ENCODE measurements around the gene SLC25A38. TPM values are rescaled to one million over a fixed set of nuclear protein-coding genes. Genes with fewer than 3 reads are reported as not detected.

Gene SLC25A38
- polyA plus RNA-seq, 2 of the 4 experiments (the other 2 are of a cell fraction) = 31.9 to 52.8 TPM

GRCh38 chr3:39433642-39434041 lies 50.5 kb downstream of the SLC25A38 start:
- POLR2A ChIA-PET = interaction anchor here (1.0 kb wide), 1 partner anchor 27 kb away, joined by 3 read pairs; the partner anchor contains the start of gene RPSA
- Histone ChIP-seq H3K9me3 (no peaks in the 10 kb centered on the region), H3K27ac (0 out of 6 replicates have a peak overlapping the region, but pooled peaks of 1 of the 2 experiments have one; percentile 16), H3K4me3 (no peak overlapping the region), H3K4me2 (no peak overlapping the region), H3K4me1 (no peaks in the 10 kb centered on the region)
- whole genome bisulfite sequencing (ENCODE audit: missing lambda C conversion rate) = 66% methylated on average over 3 of the region's 3 CpGs
- FAIRE-seq (no peak), ATAC-seq (no peak), DNase-seq (ENCODE audit: low read depth in 1 of 2, low spot score in 1 of 2) (no peak)
- no peak for TF ChIP-seq JUNB (IDR thresholded peaks at IDR 0.05)
- no peak for TF ChIP-seq ZSCAN20 (CRISPR knock-in tag; IDR thresholded peaks at IDR 0.05)
- no peak for TF ChIP-seq HOXB13 (CRISPR knock-in tag; IDR thresholded peaks at IDR 0.05; ENCODE audit: low read depth)
- TF ChIP-seq NPAS2 (CRISPR knock-in tag; IDR thresholded peaks at IDR 0.05; ENCODE audit: borderline replicate concordance) = no peak
- TF ChIP-seq USF2 (IDR thresholded peaks at IDR 0.05) = no peak
- no peak for TF ChIP-seq ATOH8 (CRISPR knock-in tag; IDR thresholded peaks at IDR 0.05; ENCODE audit: low read depth)
- no peak for TF ChIP-seq ZFP36 (IDR thresholded peaks at IDR 0.05; ENCODE audit: borderline replicate concordance, partially characterized antibody)
- no peak for TF ChIP-seq MAZ (IDR thresholded peaks at IDR 0.05; ENCODE audit: borderline replicate concordance, low read depth, low read length)
- CTCF ChIA-PET = interaction anchor here (2.5 to 2.8 kb wide), 2 partner anchors 14 to 66 kb away, joined by 10 to 12 read pairs; no protein-coding TSS in a partner anchor

GRCh38 chr3:39434574-39434973 lies 51.4 kb downstream of the SLC25A38 start:
- FAIRE-seq = no peak
- POLR2A ChIA-PET = no interaction called here
- WGBS (ENCODE audit: missing lambda C conversion rate) = 53% methylated on average over 5 of the region's 5 CpGs
- TF ChIP-seq PBX3 (IDR thresholded peaks at IDR 0.05) = no peak
- no peak for TF ChIP-seq SMC3 (IDR thresholded peaks at IDR 0.05)
- Histone ChIP-seq H3K4me1 (no peaks in the 10 kb centered on the region), H3K9me3 (no peaks in the 10 kb centered on the region), H3K4me3 (no peak overlapping the region), H3K4me2 (no peak overlapping the region), H3K27ac (no peak overlapping the region)
- no peak; a peak in 1 of 6 replicates for ATAC-seq
- DNase-seq (ENCODE audit: low read depth in 1 of 2, low spot score in 1 of 2) = no peak
- CTCF ChIA-PET = interaction anchor here (0.8 to 2.5 kb wide), 2 partner anchors 13 to 65 kb away, joined by 3 to 10 read pairs; no protein-coding TSS in a partner anchor

- POLR2A ChIA-PET = no interaction called here
- 86% methylated on average over 1 of the region's 1 CpG for WGBS (ENCODE audit: missing lambda C conversion rate)
- TF ChIP-seq PBX3 (IDR thresholded peaks at IDR 0.05) = no peak
- no peak for TF ChIP-seq POLR2A (IDR thresholded peaks at IDR 0.05; ENCODE audit: low read length)
- TF ChIP-seq REST (IDR thresholded peaks at IDR 0.05) = no peak
- no peak for TF ChIP-seq FOSL2 (IDR thresholded peaks at IDR 0.05)
- TF ChIP-seq FOSL2 (CRISPR knock-in tag; IDR thresholded peaks at IDR 0.05) = no peak
- no peak for TF ChIP-seq ZNF302 (CRISPR knock-in tag; IDR thresholded peaks at IDR 0.05)
- no peak for TF ChIP-seq HOXA7 (CRISPR knock-in tag; IDR thresholded peaks at IDR 0.05)
- no peak for TF ChIP-seq PHF8 (IDR thresholded peaks at IDR 0.05; ENCODE audit: borderline replicate concordance, low read depth)
- no peak for TF ChIP-seq CBX8 (IDR thresholded peaks at IDR 0.05)
- no peak for TF ChIP-seq ZFP36 (IDR thresholded peaks at IDR 0.05; ENCODE audit: borderline replicate concordance, partially characterized antibody)
- no peak for TF ChIP-seq RCOR1 (IDR thresholded peaks at IDR 0.05; ENCODE audit: low read depth, low read length)
- TF ChIP-seq HMGXB4 (CRISPR knock-in tag; IDR thresholded peaks at IDR 0.05; ENCODE audit: borderline replicate concordance) = no peak
- TF ChIP-seq E2F6 (IDR thresholded peaks at IDR 0.05; ENCODE audit: borderline replicate concordance, low read depth) = no peak
- TF ChIP-seq NFE2L2 (conservative IDR thresholded peaks at IDR 0.05; ENCODE audit: low read length) = no peak
Measured at GRCh38 chr3:39435006-39435748, 52.0 kb downstream of the SLC25A38 start.

More at GRCh38 chr3:39435006-39435748, 52.0 kb downstream of the SLC25A38 start:
- CTCF ChIA-PET = interaction anchor here (0.8 to 2.5 kb wide), 2 partner anchors 12 to 64 kb away, joined by 3 to 10 read pairs; no protein-coding TSS in a partner anchor
- no peaks in the 10 kb centered on the region for H3K4me1 ChIP-seq
- H3K4me3 ChIP-seq = no peak overlapping the region
- FAIRE-seq (no peak), DNase-seq (ENCODE audit: low read depth in 1 of 2, low spot score in 1 of 2) (no peak), ATAC-seq (no peak)
- no peaks in the 10 kb centered on the region for H3K9me3 ChIP-seq
- H3K27ac ChIP-seq = no peak overlapping the region
- no peak overlapping the region for H3K4me2 ChIP-seq
